Naive thymus-derived CD8-positive, alpha-beta T cell (primary cell): ENCODE data around the gene COL6A2. TPM values are rescaled to one million over a fixed set of nuclear protein-coding genes. Genes with fewer than 3 reads are reported as not detected.
A peak's percentile ranks its signal among the peaks of the same experiment; 100 is the strongest.

Source experiments
- ATAC-seq, 2 donors: fragments of 150-1000 bp; cut with Tn5 transposase in 1 of 2; sonication (Bioruptor Pico), chemical (Tn5 transposase) in 1 of 2; 1 replicate in 1 of 2; 2 replicates in 1 of 2; pipeline ENCODE4 v1.10.0; 2021; ENCODE audit warnings: mild to moderate bottlenecking in 2 of 2, moderate library complexity in 2 of 2
- POLR2A ChIA-PET: fragments of 350-600 bp; sonication (Branson Sonifier 250); formaldehyde crosslinking; loops from one replicate; lab custom pipeline; 2021; ENCODE audit warnings: antibody characterized with exemption; lab: Charles Lee
- DNase-seq, 10 donors: peaks; one replicate each; pipeline versions ENCODE4 v3.0.0 to v3.0.0-alpha.2; 2020 to 2022
- H3K27ac Mint-ChIP-seq, 10 donors: one replicate each; pipeline ENCODE4 v1.8.0; 2020 to 2022; ENCODE audit warnings: mild to moderate bottlenecking in 10 of 10, mixed read lengths in 10 of 10, moderate library complexity in 4 of 10, inconsistent platforms in 1 of 10
- H3K27me3 Mint-ChIP-seq, 5 donors: one replicate each; pipeline ENCODE4 v1.8.0; 2021 to 2022; ENCODE audit warnings: mixed read lengths in 5 of 5
- H3K36me3 Mint-ChIP-seq, 3 donors: one replicate each; pipeline ENCODE4 v1.8.0; 2020 to 2022; ENCODE audit warnings: mixed read lengths in 3 of 3, mild to moderate bottlenecking in 2 of 3, inconsistent platforms in 1 of 3
- H3K4me1 Mint-ChIP-seq, 4 donors: one replicate each; pipeline ENCODE4 v1.8.0; 2021 to 2022; ENCODE audit warnings: mixed read lengths in 4 of 4
- H3K4me3 Mint-ChIP-seq, 10 donors: one replicate each; pipeline ENCODE4 v1.8.0; 2020 to 2022; ENCODE audit warnings: mild to moderate bottlenecking in 10 of 10, mixed read lengths in 10 of 10, moderate library complexity in 6 of 10, inconsistent platforms in 1 of 10
- H3K9me3 Mint-ChIP-seq, 9 donors: one replicate each; pipeline ENCODE4 v1.8.0; 2020 to 2022; ENCODE audit warnings: mixed read lengths in 9 of 9, mild to moderate bottlenecking in 3 of 9, inconsistent platforms in 1 of 9, moderate library complexity in 1 of 9
- polyA plus RNA-seq, 3 donors: library from polyadenylated mRNA; unstranded; fragments of 300-500 nt; fragmentation: Illumina TruSeq; gene quantifications; one replicate each; pipeline ENCODE4 v1.2.3, GENCODE V29; 2021
- total RNA-seq, 8 experiments: library from RNA in 2 of 8; stranded (reverse) in 2 of 8; gene quantifications; one replicate each; pipeline ENCODE4 v1.2.3 and lab custom pipeline; 2021 to 2026

COL6A2 gene
- total and polyA plus RNA-seq, 5 experiments from 2014 or later, result 3.8 to 98.8 (median 13.4) TPM

DNA sequence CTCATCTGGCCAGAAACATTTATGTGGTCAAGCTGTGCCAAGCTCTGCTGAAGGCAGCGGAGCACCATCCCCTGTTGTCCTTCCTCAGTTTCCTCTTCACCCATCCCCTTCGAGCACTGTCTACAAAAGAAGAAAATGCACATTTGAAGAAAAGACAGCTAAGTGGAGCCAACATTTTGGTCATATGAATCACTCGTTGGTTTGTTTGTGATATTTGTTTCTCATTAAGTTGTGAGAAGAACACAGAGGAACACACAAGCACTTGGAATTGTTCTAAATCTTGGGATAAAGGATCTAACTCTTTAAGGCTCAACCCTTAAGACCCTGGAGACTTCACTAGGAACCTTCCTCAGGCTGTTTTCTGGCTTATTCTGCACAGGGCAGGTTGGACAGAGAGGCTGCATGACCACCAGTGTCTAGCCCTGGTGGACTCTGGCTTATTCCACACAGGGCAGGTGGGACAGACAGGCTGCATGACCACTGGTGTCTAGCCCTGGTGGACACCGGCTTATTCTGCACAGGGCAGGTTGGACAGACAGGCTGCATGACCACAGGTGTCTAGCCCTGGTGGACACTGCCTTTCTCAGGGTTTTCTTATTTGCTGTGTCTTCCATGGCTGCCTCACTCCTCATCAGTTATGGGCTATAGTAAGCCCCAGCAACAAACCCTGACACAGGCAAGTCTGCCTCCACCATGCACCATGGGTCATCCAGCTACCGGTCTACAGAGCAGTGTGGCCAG is 35.3 kb upstream of the COL6A2 start:
- Mint-ChIP-seq H3K27ac (peak overlapping the region in 1 of 10 donors; percentile 57), H3K36me3 (no peaks in the 10 kb centered on the region), H3K9me3 (no peaks in the 10 kb centered on the region), H3K4me3 (no peak overlapping the region), H3K4me1 (peaks cover 21 to 43% (median 36%) of the 10 kb centered on the region in 4 donors), H3K27me3 (peaks cover 0 to 10% (median 3%) of the 10 kb centered on the region in 5 donors)
- POLR2A ChIA-PET, result interaction anchor here (0.6 kb wide), 1 partner anchor 757 kb away, joined by 7 read pairs; no protein-coding TSS in a partner anchor
- DNase-seq, result no peak
- no peak for ATAC-seq

DNA sequence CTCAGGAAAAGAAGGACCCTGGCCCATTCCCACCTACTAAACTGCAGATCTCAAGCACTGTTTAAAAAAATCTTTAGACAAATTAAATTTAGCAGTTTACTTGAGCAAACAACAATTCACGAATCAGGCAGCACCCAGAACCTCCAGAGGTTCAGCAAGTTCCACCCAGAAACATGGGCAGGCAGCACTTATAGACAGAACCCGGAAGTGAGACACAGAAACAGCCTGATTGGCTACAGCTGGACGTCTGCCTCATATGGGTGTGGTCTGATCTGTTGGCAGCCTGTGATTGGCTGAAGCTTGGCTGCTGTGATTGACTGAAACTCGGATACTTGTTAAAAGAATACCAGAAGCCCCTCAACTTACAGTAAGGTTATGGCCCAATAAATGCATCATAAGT is 34.7 kb upstream of the COL6A2 start:
- H3K27me3 Mint-ChIP-seq, result peaks cover 0 to 10% (median 3%) of the 10 kb centered on the region in 5 donors
- peak overlapping the region in 4 of 10 donors; percentile 43 to 99 (median 52) for H3K27ac Mint-ChIP-seq
- H3K36me3 Mint-ChIP-seq, result no peaks in the 10 kb centered on the region
- peaks cover 19 to 37% (median 30%) of the 10 kb centered on the region in 4 donors for H3K4me1 Mint-ChIP-seq
- no peaks in the 10 kb centered on the region for H3K9me3 Mint-ChIP-seq
- no peak overlapping the region for H3K4me3 Mint-ChIP-seq
- no peak for ATAC-seq
- POLR2A ChIA-PET, result interaction anchor here (0.6 kb wide), 1 partner anchor 758 kb away, joined by 7 read pairs; no protein-coding TSS in a partner anchor
- DNase-seq, result no peak

DNA sequence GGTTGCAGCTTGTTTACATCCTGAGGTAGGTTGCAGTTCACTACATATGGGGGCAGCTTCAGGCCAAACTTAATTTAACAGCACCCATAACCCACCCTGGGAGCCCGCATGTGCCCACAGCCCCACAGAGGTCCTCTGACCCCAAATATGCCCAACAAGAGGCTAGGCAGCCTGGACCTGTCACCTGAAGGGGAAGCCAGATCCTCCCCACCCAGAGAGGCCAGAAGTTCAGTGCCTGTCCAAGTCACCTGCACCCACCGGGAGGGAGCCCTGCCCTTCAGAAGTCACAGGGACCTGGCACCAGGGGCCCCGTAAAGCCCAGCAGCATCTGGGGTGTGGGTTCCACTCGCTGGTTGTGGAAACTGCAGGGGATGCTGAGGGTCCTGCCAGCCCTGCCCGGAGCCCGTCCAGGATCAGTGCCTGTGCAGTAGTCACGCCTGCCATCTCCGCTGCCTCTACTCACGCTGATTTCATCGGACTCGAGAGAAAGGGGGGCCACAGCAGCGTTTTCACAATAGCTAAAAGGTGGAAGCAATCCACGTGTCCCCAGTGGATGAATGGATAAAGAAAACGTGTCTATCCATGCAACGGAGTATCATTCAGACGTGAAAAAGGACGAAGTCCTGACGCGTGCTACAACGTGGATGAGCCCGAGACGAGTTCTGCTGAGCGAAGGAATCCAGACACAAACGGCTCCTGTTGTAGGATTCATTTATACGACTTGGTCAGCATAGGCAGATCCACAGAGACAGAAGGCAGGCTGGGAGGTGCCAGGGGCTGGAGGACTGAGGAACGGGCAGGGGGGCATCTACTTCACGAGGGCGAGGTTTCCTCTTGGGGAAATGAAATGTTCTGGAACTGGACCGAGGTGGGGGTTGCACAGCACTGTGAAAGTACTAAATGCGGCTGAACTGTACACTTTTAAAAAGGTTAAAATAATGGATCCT is 33.9 kb upstream of the COL6A2 start:
- POLR2A ChIA-PET, result interaction anchor here (1.0 kb wide), 1 partner anchor 8 kb away, joined by 4 read pairs; no protein-coding TSS in a partner anchor

DNA sequence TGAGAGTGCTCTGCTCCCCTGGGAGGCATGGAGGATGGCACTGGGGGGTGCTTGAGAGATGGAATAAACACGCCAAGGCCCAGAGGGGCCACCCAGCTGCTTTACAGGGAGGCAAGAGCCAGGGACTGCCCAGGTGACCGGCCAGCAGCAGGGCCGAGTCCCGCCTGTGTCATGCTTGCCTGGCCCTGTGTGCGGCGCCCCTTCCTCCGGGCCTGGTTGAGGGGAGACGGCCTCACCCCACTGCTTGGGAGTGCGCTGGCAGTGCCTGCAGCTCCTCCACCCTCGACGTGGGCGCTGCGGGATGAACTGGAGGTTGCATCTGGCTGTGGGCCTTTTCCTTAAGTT is 33.1 kb upstream of the COL6A2 start:
- Mint-ChIP-seq H3K4me3 (peak overlapping the region in 2 of 10 donors; percentile 73 to 88), H3K9me3 (no peaks in the 10 kb centered on the region), H3K27ac (peak overlapping the region in 6 of 10 donors; percentile 41 to 99 (median 94)), H3K27me3 (peaks cover 0 to 5% (median 0%) of the 10 kb centered on the region in 5 donors), H3K4me1 (peaks cover 11 to 27% (median 21%) of the 10 kb centered on the region in 4 donors), H3K36me3 (no peaks in the 10 kb centered on the region)
- ATAC-seq (no peak), DNase-seq (no peak)
- POLR2A ChIA-PET, result interaction anchor here (0.8 to 1.0 kb wide), 3 partner anchors 9 to 37 kb away, joined by 3 to 4 read pairs (median 3); partner anchors contain the start of gene COL6A2

More for the DNA sequence above, 33.9 kb upstream of the COL6A2 start:
- Mint-ChIP-seq H3K36me3 (no peaks in the 10 kb centered on the region), H3K27ac (peak overlapping the region in 7 of 10 donors; percentile 5 to 99 (median 55)), H3K4me1 (peaks cover 14 to 30% (median 23%) of the 10 kb centered on the region in 4 donors), H3K9me3 (no peaks in the 10 kb centered on the region), H3K4me3 (peak overlapping the region in 5 of 10 donors; percentile 22 to 70 (median 45)), H3K27me3 (peaks cover 0 to 5% (median 0%) of the 10 kb centered on the region in 5 donors)
- ATAC-seq, result no peak
- DNase-seq, result no peak

DNA sequence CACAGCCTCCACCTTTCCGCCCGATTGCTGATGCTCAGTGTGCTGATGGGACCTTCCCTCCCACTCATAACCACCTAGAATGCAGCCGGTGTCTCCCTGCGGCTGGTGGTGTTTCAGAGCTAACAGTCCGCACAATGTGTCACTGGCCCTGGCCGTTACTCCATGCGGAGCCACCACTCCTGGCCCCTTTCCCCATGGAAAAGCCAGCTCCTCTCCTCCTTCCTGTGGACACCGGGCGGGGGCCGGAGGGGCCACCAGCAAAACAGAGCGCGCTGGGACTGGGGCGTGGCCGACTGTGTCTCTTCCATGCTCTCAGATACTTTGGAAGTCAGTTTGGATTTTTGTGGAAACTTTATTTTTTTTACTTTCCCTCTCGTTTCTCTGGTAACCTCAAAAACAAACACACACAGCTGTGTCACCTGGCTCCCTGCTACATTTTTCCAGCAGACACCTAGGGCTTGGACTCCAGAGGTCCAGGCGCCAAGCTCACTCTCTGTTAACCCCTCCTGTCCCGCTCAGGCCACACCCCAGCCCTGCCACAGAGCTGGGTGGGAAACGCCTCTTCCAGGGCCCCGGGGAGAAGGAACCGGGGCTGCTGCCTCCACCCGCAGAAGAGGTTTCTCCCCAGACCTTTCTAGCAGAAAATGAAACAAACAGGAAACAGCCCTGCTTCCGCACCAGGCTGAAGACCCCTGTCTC is 32.5 kb upstream of the COL6A2 start:
- no peaks in the 10 kb centered on the region for H3K9me3 Mint-ChIP-seq
- ATAC-seq (peak; percentile 70 to 91), DNase-seq (peak in 3 of 10 donors; percentile 28 to 46 (median 39))
- H3K27ac Mint-ChIP-seq, result peak overlapping the region; percentile 82 to 99 (median 92)
- peak overlapping the region; percentile 69 to 94 (median 80) for H3K4me3 Mint-ChIP-seq
- no peaks in the 10 kb centered on the region for H3K36me3 Mint-ChIP-seq
- peaks cover 0 to 5% (median 0%) of the 10 kb centered on the region in 5 donors for H3K27me3 Mint-ChIP-seq
- peaks cover 11 to 27% (median 21%) of the 10 kb centered on the region in 4 donors for H3K4me1 Mint-ChIP-seq
- POLR2A ChIA-PET, result interaction anchor here (0.8 to 1.0 kb wide), 3 partner anchors 9 to 37 kb away, joined by 3 to 4 read pairs (median 3); partner anchors contain the start of gene COL6A2

DNA sequence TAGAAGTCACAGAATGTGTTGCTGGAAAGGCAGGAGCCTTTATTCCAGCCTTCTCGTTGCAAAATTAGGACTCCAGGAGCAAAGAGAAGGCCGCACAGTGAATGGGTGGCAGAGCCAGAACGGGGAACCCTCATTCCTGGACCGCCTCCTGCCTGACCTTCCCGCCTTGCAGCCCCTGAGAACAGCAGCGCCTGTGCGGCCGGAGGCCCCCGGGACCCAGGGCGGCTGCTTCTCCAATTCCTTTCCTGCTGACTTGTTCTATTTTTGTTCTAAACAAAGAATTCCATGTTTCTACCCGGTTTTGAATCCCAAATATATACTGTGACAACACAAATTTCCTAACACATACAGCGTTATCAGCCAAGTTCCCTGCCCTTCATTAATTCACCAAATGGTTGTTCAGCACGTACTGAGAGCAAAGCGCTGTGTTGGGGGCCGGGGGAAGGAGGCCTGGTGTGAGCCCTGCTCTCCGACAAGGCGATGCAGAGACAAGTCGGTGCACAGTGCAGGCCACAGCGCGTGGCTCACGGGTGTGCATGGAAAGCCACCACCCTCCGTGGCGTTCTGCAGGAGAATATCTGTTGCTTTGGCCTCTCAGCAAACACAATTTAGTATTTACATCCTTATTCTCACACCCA is 31.9 kb upstream of the COL6A2 start:
- Mint-ChIP-seq H3K9me3 (no peaks in the 10 kb centered on the region), H3K27me3 (peaks cover 0 to 5% (median 0%) of the 10 kb centered on the region in 5 donors), H3K36me3 (no peaks in the 10 kb centered on the region), H3K4me1 (peaks cover 11 to 27% (median 20%) of the 10 kb centered on the region in 4 donors), H3K27ac (peak overlapping the region; percentile 82 to 99 (median 92)), H3K4me3 (peak overlapping the region; percentile 69 to 94 (median 80))
- DNase-seq, result no peak
- POLR2A ChIA-PET, result interaction anchor here (1.0 kb wide), 1 partner anchor 38 kb away, joined by 3 read pairs; no protein-coding TSS in a partner anchor
- no peak for ATAC-seq

DNA sequence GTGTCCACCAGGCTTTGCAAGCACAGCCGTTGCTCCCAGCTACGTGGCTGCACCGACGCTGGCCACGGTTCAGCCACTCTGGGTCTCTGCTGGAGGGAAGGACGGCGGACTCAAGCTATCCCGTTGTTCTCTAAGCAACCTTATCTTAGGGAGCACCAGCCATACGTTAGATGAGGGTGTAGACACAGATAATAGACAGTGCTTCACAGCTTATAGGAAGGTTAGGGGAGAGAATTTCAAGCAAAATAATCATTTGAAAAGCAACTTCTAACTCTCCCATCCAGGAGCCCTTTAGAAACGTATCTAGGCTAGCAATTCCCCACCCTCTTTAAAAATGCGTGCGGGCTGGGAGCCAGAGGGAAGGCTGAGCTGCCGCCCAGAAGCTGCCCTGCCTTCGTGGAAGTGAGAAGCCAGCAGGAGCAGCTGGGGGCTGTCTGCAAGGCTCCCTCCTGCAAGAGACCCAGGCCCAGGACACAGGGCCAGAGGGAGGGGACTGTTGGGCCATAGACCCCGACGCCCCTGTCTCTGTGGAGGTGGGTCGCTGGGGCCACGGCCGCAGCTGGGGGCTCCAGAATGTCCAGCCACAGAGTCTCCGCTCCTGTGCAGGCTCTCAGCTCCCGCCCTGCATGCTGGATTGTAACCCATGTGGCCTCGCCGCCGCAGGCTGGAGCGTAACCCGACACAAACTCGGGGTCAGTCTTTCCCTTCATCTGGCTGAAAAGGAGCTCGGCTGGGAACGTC is 31.2 kb upstream of the COL6A2 start:
- ATAC-seq, result no peak
- Mint-ChIP-seq H3K27ac (peak overlapping the region; percentile 44 to 99 (median 86)), H3K9me3 (no peaks in the 10 kb centered on the region), H3K36me3 (no peaks in the 10 kb centered on the region), H3K4me3 (peak overlapping the region in 8 of 10 donors; percentile 54 to 94 (median 82)), H3K4me1 (peaks cover 11 to 27% (median 20%) of the 10 kb centered on the region in 4 donors), H3K27me3 (peaks cover 0 to 5% (median 0%) of the 10 kb centered on the region in 5 donors)
- POLR2A ChIA-PET, result no interaction called here
- no peak for DNase-seq

DNA sequence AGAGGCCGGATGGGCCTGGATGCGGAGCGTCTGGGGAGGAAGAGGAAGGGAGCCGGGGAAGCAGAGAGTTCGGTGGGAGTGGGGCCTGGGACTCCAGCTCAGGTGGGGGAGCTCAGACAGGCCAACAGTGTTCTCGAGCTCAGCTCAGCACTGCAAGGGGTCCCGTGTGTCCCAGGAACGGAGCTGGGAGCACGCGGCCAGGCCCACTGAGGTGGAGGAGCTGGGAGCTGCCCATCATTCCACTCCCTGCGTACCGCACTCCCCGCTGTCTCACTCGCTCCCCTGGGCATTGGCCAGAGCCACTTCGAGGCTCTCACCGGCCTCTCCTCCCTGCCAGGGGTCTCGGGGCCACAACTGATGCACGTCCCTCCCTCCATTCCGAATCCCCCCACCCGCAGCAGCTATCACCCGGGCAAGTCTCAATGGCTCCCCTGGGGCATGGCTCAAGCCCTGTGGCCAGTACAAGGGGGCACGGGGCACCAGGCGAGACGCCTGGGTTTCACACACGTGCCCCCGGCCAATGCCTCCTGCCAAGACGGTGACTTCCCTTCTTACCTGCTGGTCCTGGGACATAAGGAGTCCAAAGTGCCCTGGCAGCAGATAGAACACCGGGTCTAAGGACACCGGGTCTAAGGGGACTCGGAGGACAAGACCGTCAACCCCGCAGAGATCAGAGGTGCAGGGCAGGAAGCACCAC is 30.3 kb upstream of the COL6A2 start:
- Mint-ChIP-seq H3K27ac (peak overlapping the region in 5 of 10 donors; percentile 19 to 65 (median 36)), H3K4me3 (no peak overlapping the region), H3K9me3 (no peaks in the 10 kb centered on the region), H3K4me1 (peaks cover 11 to 27% (median 20%) of the 10 kb centered on the region in 4 donors), H3K36me3 (no peaks in the 10 kb centered on the region), H3K27me3 (peaks cover 0 to 3% (median 0%) of the 10 kb centered on the region in 5 donors)
- DNase-seq (no peak), ATAC-seq (no peak)
- POLR2A ChIA-PET, result no interaction called here

DNA sequence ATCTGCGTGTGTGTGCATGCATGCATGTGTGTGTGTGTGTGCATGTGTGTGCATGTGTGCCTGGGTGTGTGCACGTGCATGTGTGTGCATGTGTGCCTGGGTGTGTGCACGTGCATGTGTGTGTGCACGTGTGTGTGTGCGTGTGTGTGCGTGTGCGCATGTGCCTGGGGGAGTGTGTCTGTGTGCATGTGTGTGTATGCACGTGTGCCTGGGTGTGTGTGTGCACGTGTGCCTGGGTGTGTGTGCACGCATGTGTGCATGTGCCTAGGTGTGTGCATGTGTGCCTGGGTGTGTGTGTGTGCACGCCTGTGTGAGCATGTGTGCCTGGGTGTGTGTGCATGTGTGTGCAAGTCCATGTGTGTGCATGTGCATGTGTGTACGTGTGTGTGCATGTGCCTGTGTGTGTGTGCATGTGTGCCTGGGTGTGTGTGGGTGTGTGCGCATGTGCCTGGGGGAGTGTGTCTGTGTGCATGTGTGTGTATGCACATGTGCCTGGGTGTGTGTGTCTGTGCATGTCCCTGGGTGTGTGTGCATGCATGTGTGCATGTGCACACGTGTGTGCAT is 29.3 kb upstream of the COL6A2 start:
- peak overlapping the region in 1 of 10 donors; percentile 6 for H3K4me3 Mint-ChIP-seq
- H3K27ac Mint-ChIP-seq, result peak overlapping the region in 3 of 10 donors; percentile 24 to 90 (median 52)
- ATAC-seq (no peak), DNase-seq (no peak)
- H3K4me1 Mint-ChIP-seq, result peaks cover 11 to 23% (median 19%) of the 10 kb centered on the region in 4 donors
- no peaks in the 10 kb centered on the region for H3K36me3 Mint-ChIP-seq
- H3K27me3 Mint-ChIP-seq, result peaks cover 0 to 1% (median 0%) of the 10 kb centered on the region in 5 donors
- no peaks in the 10 kb centered on the region for H3K9me3 Mint-ChIP-seq
- POLR2A ChIA-PET, result no interaction called here

DNA sequence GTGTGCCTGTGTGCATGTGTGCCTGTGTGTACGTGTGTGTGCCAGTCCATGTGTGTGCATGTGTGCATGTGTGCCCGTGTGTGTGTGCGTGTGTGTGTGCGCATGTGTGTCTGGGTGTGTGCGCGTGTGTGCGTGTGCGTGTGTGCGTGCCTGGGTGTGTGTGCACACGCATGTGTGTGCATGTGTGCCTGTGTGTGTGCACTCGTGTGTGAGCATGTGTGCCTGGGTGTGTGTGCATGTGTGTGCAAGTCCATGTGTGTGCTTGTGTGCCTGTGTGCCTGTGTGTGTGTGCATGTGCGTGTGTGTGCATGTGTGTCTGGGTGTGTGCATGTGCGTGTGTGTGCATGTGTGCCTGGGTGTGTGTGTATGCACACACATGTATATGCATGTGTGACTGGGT is 28.7 kb upstream of the COL6A2 start:
- Mint-ChIP-seq H3K4me3 (no peak overlapping the region), H3K9me3 (no peaks in the 10 kb centered on the region), H3K36me3 (no peaks in the 10 kb centered on the region), H3K27ac (peak overlapping the region in 1 of 10 donors; percentile 73), H3K4me1 (peaks cover 11 to 22% (median 19%) of the 10 kb centered on the region in 4 donors), H3K27me3 (peaks cover 0 to 1% (median 0%) of the 10 kb centered on the region in 5 donors)
- no peak for ATAC-seq
- POLR2A ChIA-PET, result no interaction called here
- no peak for DNase-seq
